ENCODE results near the gene CHKA. TPM values are rescaled to one million over a fixed set of nuclear protein-coding genes. Genes with fewer than 3 reads are reported as not detected.

Gene CHKA
- total and polyA plus RNA-seq, 2 experiments from 2014 or later: 37.1 to 94.4 TPM

DNA sequence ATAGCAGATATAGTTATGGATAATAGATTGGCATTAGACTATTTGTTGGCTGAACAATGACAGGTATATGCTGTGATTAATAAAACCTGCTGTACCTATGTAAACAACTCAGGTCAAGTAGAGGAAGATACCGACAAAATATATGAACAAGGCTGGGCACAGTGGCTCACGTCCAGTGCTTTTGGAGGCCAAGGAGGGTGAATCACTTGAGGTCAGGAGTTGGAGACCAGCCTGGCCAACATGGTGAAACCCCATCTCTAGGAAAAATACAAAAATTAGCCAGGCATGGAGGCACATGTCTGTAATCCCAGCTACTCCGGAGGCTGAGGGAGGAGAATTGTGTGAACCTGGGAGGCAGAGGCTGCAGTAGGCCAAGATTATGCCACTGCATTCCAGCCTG is 14.0 kb upstream of the CHKA start:
- Histone ChIP-seq H3K4me3 (no peak overlapping the region), H3K4me1 (ENCODE audit: insufficient read depth) (no peaks in the 10 kb centered on the region), H2AFZ (no peak overlapping the region), H3K27ac (ENCODE audit: low read depth) (no peak overlapping the region), H3K4me2 (no peak overlapping the region), H3K79me2 (replicated peaks; ENCODE audit: insufficient read depth) (no peaks in the 10 kb centered on the region), H3K36me3 (ENCODE audit: insufficient read depth) (peaks cover 10% of the 10 kb centered on the region), H3K27me3 (ENCODE audit: insufficient read depth) (no peaks in the 10 kb centered on the region), H3F3A (replicated peaks; ENCODE audit: low read depth) (no peaks in the 10 kb centered on the region), H3K9me2 (ENCODE audit: insufficient read depth) (no peaks in the 10 kb centered on the region), H4K20me1 (replicated peaks; ENCODE audit: insufficient read depth) (no peaks in the 10 kb centered on the region)
- peaks cover 3% of the 10 kb centered on the region; the same call in 1 of the 3 replicates for H3K4me1 Mint-ChIP-seq
- H3K36me3 Mint-ChIP-seq (ENCODE audit: low read depth): peaks cover 42% of the 10 kb centered on the region
- H3K27ac Mint-ChIP-seq: no peak overlapping the region
- peaks cover 60% of the 10 kb centered on the region for H3K9me3 Mint-ChIP-seq
- DNase-seq (ENCODE audit: low spot score) (no peak), ATAC-seq (no peak)
- no peak overlapping the region for H3K4me3 Mint-ChIP-seq
- peaks cover 11% of the 10 kb centered on the region for H3K27me3 Mint-ChIP-seq (ENCODE audit: insufficient read depth, low read depth, poor library complexity)
- TF ChIP-seq ZNF331 (CRISPR knock-in tag; IDR thresholded peaks at IDR 0.05; ENCODE audit: low read depth): no peak
- TF ChIP-seq JUNB (IDR thresholded peaks at IDR 0.05; ENCODE audit: unreplicated experiment): no peak
- no peak for TF ChIP-seq NANOG (IDR thresholded peaks at IDR 0.05; ENCODE audit: borderline replicate concordance)
- no peak for TF ChIP-seq STAT1 (IDR thresholded peaks at IDR 0.05; ENCODE audit: unreplicated experiment)
- no peak for TF ChIP-seq EZH2phosphoT487 (IDR thresholded peaks at IDR 0.05; ENCODE audit: unreplicated experiment)
- no peak for TF ChIP-seq CREB1 (CRISPR knock-in tag; IDR thresholded peaks at IDR 0.05; ENCODE audit: low read depth)
- no peak for TF ChIP-seq CTCF (conservative IDR thresholded peaks at IDR 0.05; ENCODE audit: low read depth in 2 of 2)
- TF ChIP-seq, protein P1, sequence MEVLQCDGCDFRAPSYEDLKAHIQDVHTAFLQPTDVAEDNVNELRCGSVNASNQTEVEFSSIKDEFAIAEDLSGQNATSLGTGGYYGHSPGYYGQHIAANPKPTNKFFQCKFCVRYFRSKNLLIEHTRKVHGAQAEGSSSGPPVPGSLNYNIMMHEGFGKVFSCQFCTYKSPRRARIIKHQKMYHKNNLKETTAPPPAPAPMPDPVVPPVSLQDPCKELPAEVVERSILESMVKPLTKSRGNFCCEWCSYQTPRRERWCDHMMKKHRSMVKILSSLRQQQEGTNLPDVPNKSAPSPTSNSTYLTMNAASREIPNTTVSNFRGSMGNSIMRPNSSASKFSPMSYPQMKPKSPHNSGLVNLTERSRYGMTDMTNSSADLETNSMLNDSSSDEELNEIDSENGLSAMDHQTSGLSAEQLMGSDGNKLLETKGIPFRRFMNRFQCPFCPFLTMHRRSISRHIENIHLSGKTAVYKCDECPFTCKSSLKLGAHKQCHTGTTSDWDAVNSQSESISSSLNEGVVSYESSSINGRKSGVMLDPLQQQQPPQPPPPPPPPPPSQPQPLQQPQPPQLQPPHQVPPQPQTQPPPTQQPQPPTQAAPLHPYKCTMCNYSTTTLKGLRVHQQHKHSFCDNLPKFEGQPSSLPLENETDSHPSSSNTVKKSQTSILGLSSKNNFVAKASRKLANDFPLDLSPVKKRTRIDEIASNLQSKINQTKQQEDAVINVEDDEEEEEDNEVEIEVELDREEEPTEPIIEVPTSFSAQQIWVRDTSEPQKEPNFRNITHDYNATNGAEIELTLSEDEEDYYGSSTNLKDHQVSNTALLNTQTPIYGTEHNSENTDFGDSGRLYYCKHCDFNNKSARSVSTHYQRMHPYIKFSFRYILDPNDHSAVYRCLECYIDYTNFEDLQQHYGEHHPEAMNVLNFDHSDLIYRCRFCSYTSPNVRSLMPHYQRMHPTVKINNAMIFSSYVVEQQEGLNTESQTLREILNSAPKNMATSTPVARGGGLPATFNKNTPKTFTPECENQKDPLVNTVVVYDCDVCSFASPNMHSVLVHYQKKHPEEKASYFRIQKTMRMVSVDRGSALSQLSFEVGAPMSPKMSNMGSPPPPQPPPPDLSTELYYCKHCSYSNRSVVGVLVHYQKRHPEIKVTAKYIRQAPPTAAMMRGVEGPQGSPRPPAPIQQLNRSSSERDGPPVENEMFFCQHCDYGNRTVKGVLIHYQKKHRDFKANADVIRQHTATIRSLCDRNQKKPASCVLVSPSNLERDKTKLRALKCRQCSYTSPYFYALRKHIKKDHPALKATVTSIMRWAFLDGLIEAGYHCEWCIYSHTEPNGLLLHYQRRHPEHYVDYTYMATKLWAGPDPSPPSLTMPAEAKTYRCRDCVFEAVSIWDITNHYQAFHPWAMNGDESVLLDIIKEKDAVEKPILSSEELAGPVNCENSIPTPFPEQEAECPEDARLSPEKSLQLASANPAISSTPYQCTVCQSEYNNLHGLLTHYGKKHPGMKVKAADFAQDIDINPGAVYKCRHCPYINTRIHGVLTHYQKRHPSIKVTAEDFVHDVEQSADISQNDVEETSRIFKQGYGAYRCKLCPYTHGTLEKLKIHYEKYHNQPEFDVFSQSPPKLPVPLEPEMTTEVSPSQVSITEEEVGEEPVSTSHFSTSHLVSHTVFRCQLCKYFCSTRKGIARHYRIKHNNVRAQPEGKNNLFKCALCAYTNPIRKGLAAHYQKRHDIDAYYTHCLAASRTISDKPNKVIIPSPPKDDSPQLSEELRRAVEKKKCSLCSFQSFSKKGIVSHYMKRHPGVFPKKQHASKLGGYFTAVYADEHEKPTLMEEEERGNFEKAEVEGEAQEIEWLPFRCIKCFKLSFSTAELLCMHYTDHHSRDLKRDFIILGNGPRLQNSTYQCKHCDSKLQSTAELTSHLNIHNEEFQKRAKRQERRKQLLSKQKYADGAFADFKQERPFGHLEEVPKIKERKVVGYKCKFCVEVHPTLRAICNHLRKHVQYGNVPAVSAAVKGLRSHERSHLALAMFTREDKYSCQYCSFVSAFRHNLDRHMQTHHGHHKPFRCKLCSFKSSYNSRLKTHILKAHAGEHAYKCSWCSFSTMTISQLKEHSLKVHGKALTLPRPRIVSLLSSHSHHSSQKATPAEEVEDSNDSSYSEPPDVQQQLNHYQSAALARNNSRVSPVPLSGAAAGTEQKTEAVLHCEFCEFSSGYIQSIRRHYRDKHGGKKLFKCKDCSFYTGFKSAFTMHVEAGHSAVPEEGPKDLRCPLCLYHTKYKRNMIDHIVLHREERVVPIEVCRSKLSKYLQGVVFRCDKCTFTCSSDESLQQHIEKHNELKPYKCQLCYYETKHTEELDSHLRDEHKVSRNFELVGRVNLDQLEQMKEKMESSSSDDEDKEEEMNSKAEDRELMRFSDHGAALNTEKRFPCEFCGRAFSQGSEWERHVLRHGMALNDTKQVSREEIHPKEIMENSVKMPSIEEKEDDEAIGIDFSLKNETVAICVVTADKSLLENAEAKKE (CRISPR knock-in tag; IDR thresholded peaks at IDR 0.05): no peak
- no peak for TF ChIP-seq POLR2AphosphoS5 (IDR thresholded peaks at IDR 0.05; ENCODE audit: low read depth)
- TF ChIP-seq EZH2 (IDR thresholded peaks at IDR 0.05; ENCODE audit: low read depth, unreplicated experiment): no peak
- no peak for TF ChIP-seq ETS1 (IDR thresholded peaks at IDR 0.05)
- TF ChIP-seq ZNF114 (CRISPR knock-in tag; IDR thresholded peaks at IDR 0.05): no peak
- no peak for TF ChIP-seq REST (IDR thresholded peaks at IDR 0.05; ENCODE audit: unreplicated experiment)
